ENCODE data around the gene ANO1.
"Not testable (repeated sequence)": the region's sequence is repeated elsewhere in the genome, so short reads cannot be mapped to it uniquely, and the experiment has no call there.

Gene ANO1

GRCh38 chr11:70078095-70078780 is at the start of gene ANO1:
ANO1 (plus strand) TSS chr11:70078317; CDS start chr11:70078607, 290 bp downstream.
- Mint-ChIP-seq H3K27me3 (ENCODE audit: low read depth) (peaks cover 61% of the 10 kb centered on the region), H3K27ac (no peak within 1 kb of the TSS), H3K9me3 (no peaks in the 10 kb centered on the region), H3K36me3 (ENCODE audit: low read depth) (no peaks in the 10 kb centered on the region), H3K4me1 (ENCODE audit: low read depth) (peaks cover 1% of the 10 kb centered on the region), H3K4me3 (no peak within 1 kb of the TSS)

GRCh38 chr11:70029115-70029860 is 48.8 kb upstream of the ANO1 start:
- no peak overlapping the region for H3K27ac Mint-ChIP-seq
- H3K9me3 Mint-ChIP-seq = no peaks in the 10 kb centered on the region
- H3K4me1 Mint-ChIP-seq (ENCODE audit: low read depth) = no peaks in the 10 kb centered on the region
- no peaks in the 10 kb centered on the region for H3K36me3 Mint-ChIP-seq (ENCODE audit: low read depth)
- no peak overlapping the region for H3K4me3 Mint-ChIP-seq
- no peaks in the 10 kb centered on the region for H3K27me3 Mint-ChIP-seq (ENCODE audit: low read depth)

- Mint-ChIP-seq H3K27ac (no peak overlapping the region), H3K4me1 (ENCODE audit: low read depth) (no peaks in the 10 kb centered on the region), H3K36me3 (ENCODE audit: low read depth) (no peaks in the 10 kb centered on the region), H3K4me3 (no peak overlapping the region), H3K9me3 (no peaks in the 10 kb centered on the region), H3K27me3 (ENCODE audit: low read depth) (no peaks in the 10 kb centered on the region)
Observed at GRCh38 chr11:70029861-70030380, 48.2 kb upstream of the ANO1 start.

- Mint-ChIP-seq H3K4me3 (no peak overlapping the region), H3K27me3 (ENCODE audit: low read depth) (no peaks in the 10 kb centered on the region), H3K27ac (no peak overlapping the region), H3K9me3 (no peaks in the 10 kb centered on the region), H3K4me1 (ENCODE audit: low read depth) (no peaks in the 10 kb centered on the region), H3K36me3 (ENCODE audit: low read depth) (no peaks in the 10 kb centered on the region)
Observed at GRCh38 chr11:70030412-70030811, 47.7 kb upstream of the ANO1 start.

GRCh38 chr11:70031631-70032469 is 46.3 kb upstream of the ANO1 start:
- H3K9me3 Mint-ChIP-seq = no peaks in the 10 kb centered on the region
- no peaks in the 10 kb centered on the region for H3K27me3 Mint-ChIP-seq (ENCODE audit: low read depth)
- no peak overlapping the region for H3K27ac Mint-ChIP-seq
- no peaks in the 10 kb centered on the region for H3K36me3 Mint-ChIP-seq (ENCODE audit: low read depth)
- H3K4me3 Mint-ChIP-seq = no peak overlapping the region
- H3K4me1 Mint-ChIP-seq (ENCODE audit: low read depth) = no peaks in the 10 kb centered on the region

GRCh38 chr11:70032470-70032795 is 45.7 kb upstream of the ANO1 start:
- Mint-ChIP-seq H3K27me3 (ENCODE audit: low read depth) (no peaks in the 10 kb centered on the region), H3K27ac (no peak overlapping the region), H3K4me1 (ENCODE audit: low read depth) (no peaks in the 10 kb centered on the region)

GRCh38 chr11:70032943-70033710 is 45.0 kb upstream of the ANO1 start:
- H3K36me3 Mint-ChIP-seq (ENCODE audit: low read depth) = no peaks in the 10 kb centered on the region
- peaks cover under 1% of the 10 kb centered on the region for H3K9me3 Mint-ChIP-seq
- H3K27me3 Mint-ChIP-seq (ENCODE audit: low read depth) = no peaks in the 10 kb centered on the region
- no peak overlapping the region for H3K4me3 Mint-ChIP-seq
- H3K27ac Mint-ChIP-seq = no peak overlapping the region
- no peaks in the 10 kb centered on the region for H3K4me1 Mint-ChIP-seq (ENCODE audit: low read depth)

More at GRCh38 chr11:70032470-70032795, 45.7 kb upstream of the ANO1 start:
- Mint-ChIP-seq H3K9me3 (no peaks in the 10 kb centered on the region), H3K4me3 (no peak overlapping the region), H3K36me3 (ENCODE audit: low read depth) (no peaks in the 10 kb centered on the region)

GRCh38 chr11:70033711-70034070 is 44.4 kb upstream of the ANO1 start:
- no peaks in the 10 kb centered on the region for H3K4me1 Mint-ChIP-seq (ENCODE audit: low read depth)
- no peak overlapping the region for H3K27ac Mint-ChIP-seq
- H3K4me3 Mint-ChIP-seq = no peak overlapping the region
- H3K27me3 Mint-ChIP-seq (ENCODE audit: low read depth) = no peaks in the 10 kb centered on the region
- no peaks in the 10 kb centered on the region for H3K36me3 Mint-ChIP-seq (ENCODE audit: low read depth)
- peaks cover 6% of the 10 kb centered on the region for H3K9me3 Mint-ChIP-seq

GRCh38 chr11:70034740-70035365 is 43.3 kb upstream of the ANO1 start:
- peaks cover 10% of the 10 kb centered on the region for H3K9me3 Mint-ChIP-seq
- H3K27me3 Mint-ChIP-seq (ENCODE audit: low read depth) = no peaks in the 10 kb centered on the region
- no peaks in the 10 kb centered on the region for H3K4me1 Mint-ChIP-seq (ENCODE audit: low read depth)

GRCh38 chr11:70035665-70036064 is 42.5 kb upstream of the ANO1 start:
- not testable (repeated sequence) for H3K4me3 Mint-ChIP-seq; H3K27ac Mint-ChIP-seq; H3K36me3 Mint-ChIP-seq (ENCODE audit: low read depth); H3K27me3 Mint-ChIP-seq (ENCODE audit: low read depth); H3K4me1 Mint-ChIP-seq (ENCODE audit: low read depth)
- peaks cover 14% of the 10 kb centered on the region for H3K9me3 Mint-ChIP-seq

More at GRCh38 chr11:70034740-70035365, 43.3 kb upstream of the ANO1 start:
- Mint-ChIP-seq H3K27ac (no peak overlapping the region), H3K36me3 (ENCODE audit: low read depth) (no peaks in the 10 kb centered on the region), H3K4me3 (no peak overlapping the region)

- Mint-ChIP-seq H3K36me3 (ENCODE audit: low read depth) (no peaks in the 10 kb centered on the region), H3K4me3 (no peak overlapping the region), H3K27me3 (ENCODE audit: low read depth) (peaks cover 2% of the 10 kb centered on the region), H3K27ac (no peak overlapping the region), H3K4me1 (ENCODE audit: low read depth) (no peaks in the 10 kb centered on the region), H3K9me3 (peaks cover 19% of the 10 kb centered on the region)
Observed at GRCh38 chr11:70036971-70037882, 40.9 kb upstream of the ANO1 start.

- no peak overlapping the region for H3K27ac Mint-ChIP-seq
- peaks cover 21% of the 10 kb centered on the region for H3K9me3 Mint-ChIP-seq
- H3K36me3 Mint-ChIP-seq (ENCODE audit: low read depth) = no peaks in the 10 kb centered on the region
- H3K27me3 Mint-ChIP-seq (ENCODE audit: low read depth) = peaks cover 5% of the 10 kb centered on the region
- H3K4me1 Mint-ChIP-seq (ENCODE audit: low read depth) = no peaks in the 10 kb centered on the region
- H3K4me3 Mint-ChIP-seq = no peak overlapping the region
Observed at GRCh38 chr11:70038034-70038834, 39.9 kb upstream of the ANO1 start.
